Measurements from ENCODE around the gene NUDT17. TPM values are rescaled to one million over a fixed set of nuclear protein-coding genes. Genes with fewer than 3 reads are reported as not detected.

The NUDT17 gene
- total and polyA plus RNA-seq, 2 donors (not counting 1 experiment from before 2014, with no cell fraction given) = 7.7 TPM

DNA sequence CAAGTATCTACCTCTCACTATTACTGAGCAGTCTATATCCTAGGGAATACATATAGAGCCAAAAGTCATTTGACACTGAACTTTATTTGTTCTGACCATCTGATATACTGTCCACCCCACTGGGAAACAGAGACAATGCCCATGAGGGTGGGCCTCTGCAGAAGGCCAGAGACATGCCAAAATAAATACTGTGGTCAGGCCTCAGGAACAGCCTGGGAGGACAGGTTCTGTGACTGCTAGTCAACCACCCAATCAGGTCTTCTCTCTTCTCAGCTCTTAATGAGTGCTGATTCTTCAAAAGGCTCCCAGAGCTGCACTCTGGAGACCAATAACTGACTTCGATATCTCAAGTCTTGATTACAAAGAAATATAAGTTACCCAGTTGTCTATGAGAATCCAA lies 45.7 kb downstream of the NUDT17 start:
- H3K79me2 ChIP-seq (ENCODE audit: control insufficient read depth, insufficient read depth, low read length) = no peaks in the 10 kb centered on the region
- Mint-ChIP-seq H3K4me3 (no peak overlapping the region), H3K4me1 (peaks cover 4% of the 10 kb centered on the region), H3K9me3 (ENCODE audit: insufficient read depth) (no peaks in the 10 kb centered on the region), H3K27ac (no peak overlapping the region), H3K27me3 (no peaks in the 10 kb centered on the region)
- no peaks in the 10 kb centered on the region for H3K9me3 ChIP-seq (ENCODE audit: control extremely low read depth in 1 of 3, control insufficient read depth in 2 of 3, insufficient read depth in 1 of 3, low read length in 2 of 3)
- intact Hi-C loops (cut with micrococcal nuclease) = loop anchor here (1.0 kb wide), 2 partner anchors 86 to 122 kb away; no protein-coding TSS in a partner anchor
- ATAC-seq (ENCODE audit: low read depth) = no peak
- no CpG with 5 or more reads among the region's 1 CpG for WGBS (ENCODE audit: insufficient coverage)
- H3K9ac ChIP-seq (ENCODE audit: low read length) = no peak overlapping the region
- no peak overlapping the region for H3K4me2 ChIP-seq (replicated peaks; ENCODE audit: low read depth, low read length, poor library complexity, severe bottlenecking)
- CTCF ChIA-PET = interaction anchor here (1.1 to 3.9 kb wide), 15 partner anchors 7 to 131 kb away, joined by 3 to 41 read pairs (median 10); partner anchors contain the start of genes HJV, ITGA10, NUDT17 and PIAS3
- no peak overlapping the region for H3K27ac ChIP-seq (ENCODE audit: low read length in 2 of 2)
- no peaks in the 10 kb centered on the region for H3K36me3 ChIP-seq (replicated peaks in 1 of 2; ENCODE audit: control extremely low read depth in 1 of 2, control insufficient read depth in 1 of 2, extremely low read depth in 1 of 2, insufficient read depth in 2 of 2, low read length in 1 of 2)
- no peak overlapping the region for H3K4me3 ChIP-seq (ENCODE audit: control extremely low read depth in 1 of 5, extremely low read depth in 1 of 5, insufficient read depth in 1 of 5, low read depth in 2 of 5, low read length in 4 of 5)
- no peak for DNase-seq
- POLR2A ChIA-PET = no interaction called here
- H3K27me3 ChIP-seq (replicated peaks in 1 of 4; ENCODE audit: control extremely low read depth in 1 of 4, control insufficient read depth in 3 of 4, insufficient read depth in 4 of 4, low read length in 3 of 4) = no peaks in the 10 kb centered on the region
- TF ChIP-seq, protein P1, sequence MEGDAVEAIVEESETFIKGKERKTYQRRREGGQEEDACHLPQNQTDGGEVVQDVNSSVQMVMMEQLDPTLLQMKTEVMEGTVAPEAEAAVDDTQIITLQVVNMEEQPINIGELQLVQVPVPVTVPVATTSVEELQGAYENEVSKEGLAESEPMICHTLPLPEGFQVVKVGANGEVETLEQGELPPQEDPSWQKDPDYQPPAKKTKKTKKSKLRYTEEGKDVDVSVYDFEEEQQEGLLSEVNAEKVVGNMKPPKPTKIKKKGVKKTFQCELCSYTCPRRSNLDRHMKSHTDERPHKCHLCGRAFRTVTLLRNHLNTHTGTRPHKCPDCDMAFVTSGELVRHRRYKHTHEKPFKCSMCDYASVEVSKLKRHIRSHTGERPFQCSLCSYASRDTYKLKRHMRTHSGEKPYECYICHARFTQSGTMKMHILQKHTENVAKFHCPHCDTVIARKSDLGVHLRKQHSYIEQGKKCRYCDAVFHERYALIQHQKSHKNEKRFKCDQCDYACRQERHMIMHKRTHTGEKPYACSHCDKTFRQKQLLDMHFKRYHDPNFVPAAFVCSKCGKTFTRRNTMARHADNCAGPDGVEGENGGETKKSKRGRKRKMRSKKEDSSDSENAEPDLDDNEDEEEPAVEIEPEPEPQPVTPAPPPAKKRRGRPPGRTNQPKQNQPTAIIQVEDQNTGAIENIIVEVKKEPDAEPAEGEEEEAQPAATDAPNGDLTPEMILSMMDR (IDR thresholded peaks at IDR 0.05) = no peak
- TF ChIP-seq EZH2 (IDR thresholded peaks at IDR 0.05; ENCODE audit: borderline replicate concordance, insufficient read depth, low read depth, low read length, poor library complexity, severe bottlenecking) = no peak
- no peaks in the 10 kb centered on the region for H4K20me1 ChIP-seq (ENCODE audit: control insufficient read depth, insufficient read depth, low read length, poor library complexity, severe bottlenecking)
- peaks cover 3% of the 10 kb centered on the region in 2 donors for H3K4me1 ChIP-seq (ENCODE audit: control insufficient read depth in 2 of 2, insufficient read depth in 2 of 2, low read length in 2 of 2)
- no peak overlapping the region for H2AFZ ChIP-seq (ENCODE audit: insufficient read depth, low read depth, low read length, poor library complexity, severe bottlenecking)

DNA sequence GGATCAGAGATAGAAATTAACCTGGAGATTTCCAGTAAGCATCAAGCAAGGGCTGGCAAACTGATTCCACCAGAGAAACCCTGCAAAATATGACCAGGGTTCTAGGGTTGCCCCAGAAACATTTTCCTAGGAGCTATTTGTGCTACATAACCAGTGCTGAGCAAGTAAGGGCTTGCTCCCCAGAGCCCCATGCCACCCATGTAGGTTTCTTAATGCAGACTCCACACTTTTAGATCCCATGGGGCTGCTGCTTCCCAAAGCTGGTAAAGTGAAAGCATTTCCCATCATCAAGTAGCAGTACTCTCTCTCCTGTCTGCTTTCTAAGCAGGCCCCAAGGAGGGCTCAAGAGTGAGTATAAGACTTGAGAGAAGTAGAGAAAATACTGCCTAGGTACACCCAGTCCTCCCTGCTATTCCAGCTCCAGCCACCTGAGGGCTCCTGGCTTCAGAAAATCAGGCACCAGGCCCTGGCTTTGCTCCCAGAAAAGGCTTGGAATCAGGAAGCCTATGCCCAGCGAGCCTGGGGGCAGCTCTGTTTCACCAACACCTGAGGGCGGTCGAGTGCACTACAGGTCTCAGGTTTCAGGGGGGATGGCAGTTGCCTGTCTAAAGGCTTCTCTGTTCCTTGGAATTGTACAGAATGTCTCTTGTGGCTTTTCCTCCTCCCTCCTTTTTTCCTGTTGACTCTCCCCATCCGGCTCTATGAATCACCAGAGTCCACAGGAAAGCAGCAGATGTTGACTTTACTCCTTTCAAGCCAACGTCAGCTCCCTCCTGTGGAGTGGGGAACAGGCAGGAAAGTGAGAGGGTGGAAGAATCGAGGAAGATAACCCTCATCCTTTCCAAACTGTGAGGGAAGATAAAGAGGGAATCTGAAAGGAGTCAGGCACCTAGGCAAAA lies 46.4 kb downstream of the NUDT17 start:
- DNase-seq = peak; percentile 61
- intact Hi-C loops (cut with micrococcal nuclease) = loop anchor here (1.0 kb wide), 2 partner anchors 85 to 121 kb away; no protein-coding TSS in a partner anchor
- CTCF ChIA-PET = interaction anchor here (0.6 to 3.9 kb wide), 22 partner anchors 8 to 148 kb away, joined by 3 to 41 read pairs (median 6); partner anchors contain the start of genes HJV, ITGA10, NUDT17 and PEX11B
- Histone ChIP-seq H4K20me1 (ENCODE audit: control insufficient read depth, insufficient read depth, low read length, poor library complexity, severe bottlenecking) (no peaks in the 10 kb centered on the region), H3K36me3 (replicated peaks in 1 of 2; ENCODE audit: control extremely low read depth in 1 of 2, control insufficient read depth in 1 of 2, extremely low read depth in 1 of 2, insufficient read depth in 2 of 2, low read length in 1 of 2) (no peaks in the 10 kb centered on the region), H3K27me3 (replicated peaks in 1 of 4; ENCODE audit: control extremely low read depth in 1 of 4, control insufficient read depth in 3 of 4, insufficient read depth in 4 of 4, low read length in 3 of 4) (no peaks in the 10 kb centered on the region), H2AFZ (ENCODE audit: insufficient read depth, low read depth, low read length, poor library complexity, severe bottlenecking) (peak overlapping the region; percentile 14), H3K4me1 (ENCODE audit: control insufficient read depth in 2 of 2, insufficient read depth in 2 of 2, low read length in 2 of 2) (no peaks in the 10 kb centered on the region), H3K9me3 (ENCODE audit: control extremely low read depth in 1 of 3, control insufficient read depth in 2 of 3, insufficient read depth in 1 of 3, low read length in 2 of 3) (no peaks in the 10 kb centered on the region), H3K4me3 (ENCODE audit: control extremely low read depth in 1 of 5, extremely low read depth in 1 of 5, insufficient read depth in 1 of 5, low read depth in 2 of 5, low read length in 4 of 5) (no peak overlapping the region), H3K79me2 (ENCODE audit: control insufficient read depth, insufficient read depth, low read length) (no peaks in the 10 kb centered on the region), H3K9ac (ENCODE audit: low read length) (no peak overlapping the region), H3K4me2 (replicated peaks; ENCODE audit: low read depth, low read length, poor library complexity, severe bottlenecking) (no peak overlapping the region), H3K27ac (ENCODE audit: low read length in 2 of 2) (no peak overlapping the region)
- peak; percentile 70 for ATAC-seq (ENCODE audit: low read depth)
- H3K27me3 Mint-ChIP-seq = no peaks in the 10 kb centered on the region
- no peak overlapping the region for H3K4me3 Mint-ChIP-seq
- POLR2A ChIA-PET = no interaction called here
- no peak overlapping the region for H3K27ac Mint-ChIP-seq
- TF ChIP-seq, protein P1 (IDR thresholded peaks at IDR 0.05) = peak; percentile 72
- no peak for TF ChIP-seq EZH2 (IDR thresholded peaks at IDR 0.05; ENCODE audit: borderline replicate concordance, insufficient read depth, low read depth, low read length, poor library complexity, severe bottlenecking)
- 0% methylated on average over 1 of the region's 6 CpGs for whole genome bisulfite sequencing (ENCODE audit: insufficient coverage)
- H3K4me1 Mint-ChIP-seq = peaks cover under 1% of the 10 kb centered on the region
- no peaks in the 10 kb centered on the region for H3K9me3 Mint-ChIP-seq (ENCODE audit: insufficient read depth)
